Epithelial cell of proximal tubule (primary cell): ENCODE results near the gene OPTC. TPM values are rescaled to one million over a fixed set of nuclear protein-coding genes. Genes with fewer than 3 reads are reported as not detected.
"Not testable (repeated sequence)": the region's sequence is repeated elsewhere in the genome, so short reads cannot be mapped to it uniquely, and the experiment has no call there.

Source experiments
- DNase-seq: peaks from one replicate; pipeline ENCODE4 v3.0.0-alpha.2; 2011; ENCODE audit warnings: low read depth
- H3K4me3 ChIP-seq: 2 replicates; pipeline ENCODE4 v1.5.1; 2011; ENCODE audit warnings: low read depth, mild to moderate bottlenecking, low read length
- CTCF ChIP-seq: conservative IDR thresholded peaks from 2 replicates; pipeline ENCODE4 v1.5.1; 2012; ENCODE audit warnings: low read depth, mild to moderate bottlenecking, low read length
- total RNA-seq: library from RNA; depleted of rRNA; stranded (reverse); fragments of >200 nt; gene quantifications from 2 replicates; pipeline ENCODE4 v1.2.3, GENCODE V29; 2015

Gene OPTC
- not detected in 2 replicates for total RNA-seq

GRCh38 chr1:203493901-203494300 lies at the start of gene OPTC:
TSS of gene OPTC (plus strand) at chr1:203494153. CDS start at chr1:203496006, 1,853 bp downstream.
- H3K4me3 ChIP-seq: no peak within 1 kb of the TSS
- DNase-seq: no peak
- no peak for TF ChIP-seq CTCF

- DNase-seq: no peak
Observed at GRCh38 chr1:203444171-203444576, 49.8 kb upstream of the OPTC start.

GRCh38 chr1:203447151-203447550 lies 46.8 kb upstream of the OPTC start:
- H3K4me3 ChIP-seq: no peak overlapping the region
- TF ChIP-seq CTCF: no peak
- no peak for DNase-seq

More at GRCh38 chr1:203444171-203444576, 49.8 kb upstream of the OPTC start:
- TF ChIP-seq CTCF: no peak
- no peak overlapping the region for H3K4me3 ChIP-seq

- not testable (repeated sequence) for H3K4me3 ChIP-seq, DNase-seq
Observed at GRCh38 chr1:203447598-203447997, 46.4 kb upstream of the OPTC start.

- no peak overlapping the region for H3K4me3 ChIP-seq
- DNase-seq: no peak
- TF ChIP-seq CTCF: no peak
Observed at GRCh38 chr1:203448521-203449061, 45.4 kb upstream of the OPTC start.

GRCh38 chr1:203450001-203450400 lies 44.0 kb upstream of the OPTC start:
- TF ChIP-seq CTCF: no peak
- no peak for DNase-seq
- H3K4me3 ChIP-seq: no peak overlapping the region

- no peak for TF ChIP-seq CTCF
- DNase-seq: no peak
- H3K4me3 ChIP-seq: no peak overlapping the region
Observed at GRCh38 chr1:203450479-203451149, 43.3 kb upstream of the OPTC start.
